Dermis microvascular lymphatic vessel endothelial cell (primary cell): Measurements from ENCODE around the gene DDN. TPM values are rescaled to one million over a fixed set of nuclear protein-coding genes. Genes with fewer than 3 reads are reported as not detected.

Experiments used
- DNase-seq, 2 donors: peaks; one replicate each; pipeline versions ENCODE4 v3.0.0 to v3.0.0-alpha.2; 2010; ENCODE audit warnings: low read depth in 2 of 2
- total RNA-seq: library from RNA; depleted of rRNA; stranded (reverse); fragments of >200 nt; gene quantifications from 2 replicates; pipeline ENCODE4 v1.2.1, GENCODE V29; 2014

DDN gene
- total RNA-seq, 1 donor from 2014 or later, result 0.13 TPM

GRCh38 chr12:48967991-48968390 is 31.2 kb downstream of the DDN start:
- no peak for DNase-seq

- no peak for DNase-seq
Observed at GRCh38 chr12:48966177-48966895, 32.8 kb downstream of the DDN start.

- peak in 1 of 2 donors; percentile 28 for DNase-seq
Observed at GRCh38 chr12:48965298-48965838, 33.8 kb downstream of the DDN start.

GRCh38 chr12:48961801-48962200 is 37.4 kb downstream of the DDN start:
- DNase-seq, result peak in 1 of 2 donors; percentile 40

- DNase-seq, result peak in 1 of 2 donors; percentile 42
Observed at GRCh38 chr12:48961331-48961730, 37.8 kb downstream of the DDN start.

- DNase-seq, result no peak
Observed at GRCh38 chr12:48960834-48961233, 38.3 kb downstream of the DDN start.

- DNase-seq, result no peak
Observed at GRCh38 chr12:48958049-48958388, 41.2 kb downstream of the DDN start.

GRCh38 chr12:48957141-48958048 is 41.8 kb downstream of the DDN start, which contains the start of gene ARF3:
TSS of gene ARF3 (minus strand) at chr12:48957487. CDS start at chr12:48941095, 16,392 bp downstream.
- DNase-seq, result peak; percentile 82 to 94

- peak; percentile 41 to 95 for DNase-seq
Observed at GRCh38 chr12:48956279-48957140, 42.7 kb downstream of the DDN start.

- no peak for DNase-seq
Observed at GRCh38 chr12:48954841-48955501, 44.2 kb downstream of the DDN start.

- DNase-seq, result no peak
Observed at GRCh38 chr12:48954061-48954460, 45.1 kb downstream of the DDN start.

GRCh38 chr12:48952691-48953090 is 46.5 kb downstream of the DDN start:
- DNase-seq, result no peak

- no peak for DNase-seq
Observed at GRCh38 chr12:48947727-48948126, 51.4 kb downstream of the DDN start.

GRCh38 chr12:48946943-48947342 is 52.2 kb downstream of the DDN start:
- no peak for DNase-seq

- peak in 1 of 2 donors; percentile 23 for DNase-seq
Observed at GRCh38 chr12:48946205-48946604, 53.0 kb downstream of the DDN start.

Other genes with a start within 250 kb of the DDN start
- 27.2 and 35.7 TPM in 2 replicates for gene ADCY6, start 210.3 kb downstream of the DDN start, total RNA-seq
- gene CACNB3, start 180.9 kb downstream of the DDN start, total RNA-seq, result 6.9 and 8.1 TPM in 2 replicates
- gene DDX23, start 147.2 kb downstream of the DDN start, total RNA-seq, result 60.0 and 67.6 TPM in 2 replicates
- 3.2 and 6.1 TPM in 2 replicates for gene RND1, start 133.5 kb downstream of the DDN start, total RNA-seq
- 9.9 and 12.3 TPM in 2 replicates for gene FKBP11, start 73.9 kb downstream of the DDN start, total RNA-seq
- gene ARF3, start 41.9 kb downstream of the DDN start, total RNA-seq, result 40.7 and 50.4 TPM in 2 replicates
- 0.13 TPM in 2 replicates for gene WNT10B, start 27.6 kb downstream of the DDN start, total RNA-seq
- gene WNT1, start 21.1 kb downstream of the DDN start, total RNA-seq, result not detected in 2 replicates
- 37.4 and 44.5 TPM in 2 replicates for gene PRKAG1, start 19.4 kb upstream of the DDN start, total RNA-seq
- 20.0 and 34.0 TPM in 2 replicates for gene KMT2D, start 61.4 kb upstream of the DDN start, total RNA-seq
- gene RHEBL1, start 70.6 kb upstream of the DDN start, total RNA-seq, result 1.9 and 2.2 TPM in 2 replicates
- gene DHH, start 95.4 kb upstream of the DDN start, total RNA-seq, result 0.25 and 0.39 TPM in 2 replicates
- gene LMBR1L, start 111.5 kb upstream of the DDN start, total RNA-seq, result 79.7 and 97.0 TPM in 2 replicates
- 914 and 1,463 TPM in 2 replicates for gene TUBA1B, start 132.0 kb upstream of the DDN start, total RNA-seq
- gene TUBA1A, start 189.7 kb upstream of the DDN start, total RNA-seq, result 771 and 815 TPM in 2 replicates